ENCODE measurements around the gene RFTN1. TPM values are rescaled to one million over a fixed set of nuclear protein-coding genes. Genes with fewer than 3 reads are reported as not detected.

Gene RFTN1
- total RNA-seq, 2 experiments from 2014 or later: 59.9 to 63.4 TPM

DNA sequence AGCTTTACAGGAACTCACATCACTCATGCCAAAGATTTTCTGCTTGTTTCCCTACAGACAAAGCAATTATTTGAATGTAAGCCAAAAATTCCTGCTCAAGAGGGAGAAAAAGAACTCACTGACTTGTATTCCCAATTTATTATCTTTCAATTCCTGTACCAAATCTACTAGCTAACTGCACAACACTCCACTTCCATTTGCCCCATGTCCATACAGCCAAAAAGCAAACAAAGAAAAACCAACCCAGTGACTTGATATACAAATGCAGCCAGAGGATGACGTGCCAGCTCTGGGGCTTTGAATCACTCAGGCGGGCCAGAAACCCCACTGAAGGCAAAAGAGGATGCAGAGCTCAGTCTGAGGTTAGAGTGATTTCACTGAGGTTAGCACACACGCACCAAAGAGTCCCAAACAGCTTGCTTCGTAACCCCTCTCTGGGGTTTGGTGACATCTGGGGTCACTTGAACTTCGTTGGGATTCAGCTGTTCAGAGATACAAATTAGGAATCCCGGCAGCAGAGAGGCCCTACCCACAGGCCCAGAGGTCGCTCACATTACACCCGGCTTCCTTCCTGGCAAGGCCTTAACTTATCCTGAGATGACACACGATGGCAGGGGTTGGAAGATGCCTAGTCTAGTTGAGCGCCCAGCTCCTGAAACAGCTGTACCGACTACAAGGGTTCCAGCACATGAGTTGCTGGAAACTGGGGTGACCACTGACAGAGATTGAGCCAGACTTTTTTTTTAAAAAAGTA is 1.6 kb downstream of the RFTN1 start:
- no peaks in the 10 kb centered on the region for H3K9me3 Mint-ChIP-seq (ENCODE audit: insufficient read depth)
- H3K27ac Mint-ChIP-seq: peak overlapping the region; percentile 85
- DNase-seq (peak; percentile 91), ATAC-seq (peak; percentile 69)
- H3K36me3 Mint-ChIP-seq (ENCODE audit: low read depth): peaks cover 38% of the 10 kb centered on the region
- CTCF ChIA-PET: interaction anchor here (0.7 to 4.7 kb wide), 23 partner anchors 13 to 245 kb away, joined by 3 to 26 read pairs (median 4); no protein-coding TSS in a partner anchor
- H3K4me1 Mint-ChIP-seq (ENCODE audit: low read depth): peaks cover 84% of the 10 kb centered on the region
- H3K27me3 Mint-ChIP-seq (ENCODE audit: low read depth): no peaks in the 10 kb centered on the region
- POLR2A ChIA-PET: interaction anchor here (0.7 to 2.5 kb wide), 14 partner anchors 9 to 640 kb away, joined by 4 to 23 read pairs (median 4); no protein-coding TSS in a partner anchor
- peak overlapping the region; percentile 94 for H3K4me3 Mint-ChIP-seq

- CTCF ChIA-PET: interaction anchor here (1.0 to 4.7 kb wide), 6 partner anchors 12 to 134 kb away, joined by 3 to 26 read pairs (median 10); no protein-coding TSS in a partner anchor
- Mint-ChIP-seq H3K36me3 (ENCODE audit: low read depth) (peaks cover 47% of the 10 kb centered on the region), H3K4me3 (peak overlapping the region; percentile 94)
Observed at GRCh38 chr3:16510620-16511319, 2.7 kb downstream of the RFTN1 start.

GRCh38 chr3:16509721-16510619 is 3.5 kb downstream of the RFTN1 start:
- ChIA-PET CTCF (interaction anchor here (1.5 to 4.7 kb wide), 4 partner anchors 11 to 28 kb away, joined by 4 to 26 read pairs (median 11); no protein-coding TSS in a partner anchor), POLR2A (interaction anchor here (1.0 kb wide), 2 partner anchors 9 to 27 kb away, joined by 3 read pairs; no protein-coding TSS in a partner anchor)
- Mint-ChIP-seq H3K9me3 (ENCODE audit: insufficient read depth) (no peaks in the 10 kb centered on the region), H3K36me3 (ENCODE audit: low read depth) (peaks cover 55% of the 10 kb centered on the region), H3K4me1 (ENCODE audit: low read depth) (peaks cover 82% of the 10 kb centered on the region), H3K4me3 (peak overlapping the region; percentile 51), H3K27me3 (ENCODE audit: low read depth) (no peaks in the 10 kb centered on the region), H3K27ac (peak overlapping the region; percentile 76)
- DNase-seq: no peak
- no peak for ATAC-seq

More at GRCh38 chr3:16510620-16511319, 2.7 kb downstream of the RFTN1 start:
- H3K4me1 Mint-ChIP-seq (ENCODE audit: low read depth): peaks cover 83% of the 10 kb centered on the region
- POLR2A ChIA-PET: interaction anchor here (1.0 to 2.5 kb wide), 8 partner anchors 10 to 203 kb away, joined by 3 to 23 read pairs (median 4); no protein-coding TSS in a partner anchor
- no peak for ATAC-seq
- no peaks in the 10 kb centered on the region for H3K9me3 Mint-ChIP-seq (ENCODE audit: insufficient read depth)
- H3K27me3 Mint-ChIP-seq (ENCODE audit: low read depth): no peaks in the 10 kb centered on the region
- peak overlapping the region; percentile 85 for H3K27ac Mint-ChIP-seq
- no peak for DNase-seq

DNA sequence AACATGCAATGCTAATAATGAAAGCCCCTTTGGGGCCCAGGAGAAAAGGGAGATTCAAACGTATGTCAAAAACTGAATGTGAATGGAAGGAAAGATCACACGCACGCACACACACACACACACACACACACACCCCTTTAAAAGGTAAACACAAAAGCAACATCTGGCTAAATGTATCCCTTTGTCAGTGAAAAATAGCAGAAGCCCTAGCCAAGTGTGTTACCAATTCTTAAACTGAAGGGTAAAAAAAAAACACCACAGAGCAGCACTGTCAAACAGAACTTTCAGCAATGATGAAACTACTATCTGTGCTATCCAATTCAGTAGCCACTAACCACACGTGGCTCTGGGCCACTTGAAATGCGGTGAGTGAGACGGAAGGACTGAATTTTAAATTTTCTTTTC is 4.9 kb downstream of the RFTN1 start:
- ATAC-seq (no peak), DNase-seq (peak; percentile 36)
- Mint-ChIP-seq H3K4me1 (ENCODE audit: low read depth) (peaks cover 77% of the 10 kb centered on the region), H3K27ac (peak overlapping the region; percentile 75), H3K27me3 (ENCODE audit: low read depth) (no peaks in the 10 kb centered on the region), H3K36me3 (ENCODE audit: low read depth) (peaks cover 65% of the 10 kb centered on the region), H3K9me3 (ENCODE audit: insufficient read depth) (no peaks in the 10 kb centered on the region), H3K4me3 (peak overlapping the region; percentile 2)
- ChIA-PET CTCF (interaction anchor here (0.7 to 4.7 kb wide), 5 partner anchors 10 to 130 kb away, joined by 3 to 26 read pairs (median 4); no protein-coding TSS in a partner anchor), POLR2A (interaction anchor here (0.6 to 1.1 kb wide), 2 partner anchors 26 to 60 kb away, joined by 3 to 5 read pairs; no protein-coding TSS in a partner anchor)

DNA sequence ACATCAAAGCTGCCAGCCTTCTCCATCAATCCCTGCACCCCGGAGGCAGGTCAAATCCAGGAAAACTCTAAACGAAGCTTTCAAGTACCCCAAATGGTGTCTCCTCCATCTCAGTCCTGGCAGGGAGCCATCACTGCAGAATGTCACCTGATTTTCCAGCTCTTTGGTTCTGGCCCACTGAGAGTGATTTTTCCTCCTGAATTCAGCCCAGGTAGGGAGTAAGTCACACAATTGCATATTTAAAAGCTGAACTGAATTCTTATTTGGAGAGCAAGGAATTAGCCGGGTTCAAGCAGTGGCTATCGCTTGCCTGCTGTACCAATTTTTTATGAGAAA is 5.3 kb downstream of the RFTN1 start:
- ATAC-seq (no peak), DNase-seq (no peak)
- peaks cover 69% of the 10 kb centered on the region for H3K36me3 Mint-ChIP-seq (ENCODE audit: low read depth)
- no peaks in the 10 kb centered on the region for H3K27me3 Mint-ChIP-seq (ENCODE audit: low read depth)
- H3K9me3 Mint-ChIP-seq (ENCODE audit: insufficient read depth): no peaks in the 10 kb centered on the region
- H3K4me1 Mint-ChIP-seq (ENCODE audit: low read depth): peaks cover 79% of the 10 kb centered on the region
- ChIA-PET POLR2A (interaction anchor here (0.6 to 1.4 kb wide), 5 partner anchors 12 to 60 kb away, joined by 3 to 5 read pairs (median 3); no protein-coding TSS in a partner anchor), CTCF (interaction anchor here (0.7 to 1.1 kb wide), 3 partner anchors 9 to 129 kb away, joined by 3 to 5 read pairs (median 3); no protein-coding TSS in a partner anchor)
- H3K27ac Mint-ChIP-seq: peak overlapping the region; percentile 75
- H3K4me3 Mint-ChIP-seq: peak overlapping the region; percentile 2

DNA sequence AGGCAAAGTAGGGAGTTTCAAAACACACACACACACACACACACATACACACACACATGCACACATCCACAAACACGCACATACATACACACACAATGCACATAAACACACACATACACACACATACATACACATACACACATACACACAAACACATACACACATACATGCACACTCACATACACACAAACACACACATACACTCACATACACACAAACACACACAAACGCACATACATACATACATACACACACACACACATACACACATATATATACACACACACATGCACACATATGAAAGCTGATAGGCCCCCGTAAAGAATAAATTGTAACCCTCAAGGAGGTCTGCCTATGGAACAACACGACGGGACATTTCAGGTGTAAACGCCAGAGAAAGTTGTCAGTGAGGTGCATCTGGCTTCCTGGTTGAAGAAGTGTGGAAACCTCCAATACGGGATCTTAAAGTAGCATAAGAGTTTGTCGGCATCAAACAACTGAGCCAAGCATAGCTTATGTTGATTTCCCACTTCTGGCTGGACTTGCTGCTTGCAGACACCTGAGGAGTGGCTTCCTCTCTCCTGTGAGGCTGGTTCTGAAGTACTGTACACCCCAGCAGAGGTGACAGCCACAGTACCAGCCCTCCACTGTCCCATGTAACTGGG is 5.8 kb downstream of the RFTN1 start:
- no peaks in the 10 kb centered on the region for H3K9me3 Mint-ChIP-seq (ENCODE audit: insufficient read depth)
- H3K27ac Mint-ChIP-seq: peak overlapping the region; percentile 74
- POLR2A ChIA-PET: interaction anchor here (0.6 to 1.4 kb wide), 4 partner anchors 12 to 47 kb away, joined by 3 to 5 read pairs (median 3); no protein-coding TSS in a partner anchor
- H3K36me3 Mint-ChIP-seq (ENCODE audit: low read depth): peaks cover 73% of the 10 kb centered on the region
- H3K4me3 Mint-ChIP-seq: peak overlapping the region; percentile 2
- ATAC-seq: no peak
- CTCF ChIA-PET: interaction anchor here (0.7 to 1.1 kb wide), 3 partner anchors 9 to 129 kb away, joined by 3 to 5 read pairs (median 3); no protein-coding TSS in a partner anchor
- DNase-seq: no peak
- no peaks in the 10 kb centered on the region for H3K27me3 Mint-ChIP-seq (ENCODE audit: low read depth)
- peaks cover 79% of the 10 kb centered on the region for H3K4me1 Mint-ChIP-seq (ENCODE audit: low read depth)

DNA sequence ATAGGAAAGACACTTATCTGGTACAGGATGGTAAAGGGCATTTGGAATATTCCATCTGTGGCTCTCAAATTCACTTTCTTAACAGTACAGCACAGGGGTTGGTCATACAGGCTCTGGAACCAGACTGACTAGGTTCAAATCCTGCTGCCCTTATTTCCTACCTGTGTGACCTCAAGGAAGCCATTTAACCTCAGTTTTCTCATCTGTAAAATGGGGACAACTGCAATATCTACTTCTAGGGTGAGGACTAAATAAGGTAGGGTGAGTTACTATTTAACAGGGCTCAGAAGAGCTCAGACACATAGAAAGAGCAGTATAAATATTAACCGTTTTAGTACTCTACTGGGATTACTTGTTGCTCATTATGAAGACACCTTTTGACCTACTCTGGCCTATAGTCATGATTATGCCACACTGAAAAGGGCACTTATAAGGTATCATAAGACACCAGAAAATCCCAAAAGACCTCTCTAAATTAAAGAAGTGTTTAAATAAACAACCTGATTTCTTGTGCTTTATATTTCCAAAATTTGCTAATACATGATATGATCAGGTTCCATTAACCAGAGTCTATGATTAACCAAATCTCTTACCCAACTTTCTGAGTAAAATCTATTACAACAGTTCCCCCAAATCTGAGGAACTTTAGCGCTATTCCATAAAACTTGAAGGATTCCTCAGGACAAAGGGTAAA is 6.5 kb downstream of the RFTN1 start:
- POLR2A ChIA-PET: interaction anchor here (1.4 to 1.6 kb wide), 2 partner anchors 9 to 12 kb away, joined by 5 read pairs; no protein-coding TSS in a partner anchor

GRCh38 chr3:16506451-16506850 is 7.0 kb downstream of the RFTN1 start:
- H3K4me1 Mint-ChIP-seq (ENCODE audit: low read depth): peaks cover 80% of the 10 kb centered on the region
- no peak overlapping the region for H3K27ac Mint-ChIP-seq
- ChIA-PET CTCF (interaction anchor here (3.3 kb wide), 1 partner anchor 11 kb away, joined by 15 read pairs; no protein-coding TSS in a partner anchor), POLR2A (interaction anchor here (1.6 kb wide), 1 partner anchor 10 kb away, joined by 5 read pairs; no protein-coding TSS in a partner anchor)
- no peaks in the 10 kb centered on the region for H3K27me3 Mint-ChIP-seq (ENCODE audit: low read depth)
- H3K9me3 Mint-ChIP-seq (ENCODE audit: insufficient read depth): no peaks in the 10 kb centered on the region
- DNase-seq (no peak), ATAC-seq (no peak)
- H3K4me3 Mint-ChIP-seq: no peak overlapping the region
- peaks cover 79% of the 10 kb centered on the region for H3K36me3 Mint-ChIP-seq (ENCODE audit: low read depth)

More for the DNA sequence above, 6.5 kb downstream of the RFTN1 start:
- ATAC-seq (no peak), DNase-seq (no peak)
- H3K4me1 Mint-ChIP-seq (ENCODE audit: low read depth): peaks cover 80% of the 10 kb centered on the region
- no peak overlapping the region for H3K27ac Mint-ChIP-seq
- no peaks in the 10 kb centered on the region for H3K27me3 Mint-ChIP-seq (ENCODE audit: low read depth)
- peaks cover 79% of the 10 kb centered on the region for H3K36me3 Mint-ChIP-seq (ENCODE audit: low read depth)
- H3K4me3 Mint-ChIP-seq: no peak overlapping the region
- no peaks in the 10 kb centered on the region for H3K9me3 Mint-ChIP-seq (ENCODE audit: insufficient read depth)
- CTCF ChIA-PET: interaction anchor here (3.3 kb wide), 1 partner anchor 11 kb away, joined by 15 read pairs; no protein-coding TSS in a partner anchor

- peak overlapping the region; percentile 30 for H3K27ac Mint-ChIP-seq
Observed at GRCh38 chr3:16504692-16505091, 8.8 kb downstream of the RFTN1 start.

More at GRCh38 chr3:16504692-16505091, 8.8 kb downstream of the RFTN1 start:
- DNase-seq (no peak), ATAC-seq (no peak)
- Mint-ChIP-seq H3K27me3 (ENCODE audit: low read depth) (no peaks in the 10 kb centered on the region), H3K9me3 (ENCODE audit: insufficient read depth) (no peaks in the 10 kb centered on the region), H3K4me3 (no peak overlapping the region), H3K36me3 (ENCODE audit: low read depth) (peaks cover 80% of the 10 kb centered on the region), H3K4me1 (ENCODE audit: low read depth) (peaks cover 75% of the 10 kb centered on the region)
- POLR2A ChIA-PET: interaction anchor here (0.9 to 1.4 kb wide), 4 partner anchors 9 to 241 kb away, joined by 3 to 7 read pairs (median 4); no protein-coding TSS in a partner anchor
- CTCF ChIA-PET: interaction anchor here (3.3 kb wide), 1 partner anchor 9 kb away, joined by 15 read pairs; no protein-coding TSS in a partner anchor
